NT2/D1 (cell line): ENCODE results near the gene SLIT3.

Experiments
- SUZ12 ChIP-seq: IDR thresholded peaks from 2 replicates; pipeline ENCODE4 v1.6.1; 2011; ENCODE audit not compliant: insufficient read length, insufficient read depth; ENCODE audit errors: extremely low read depth
- ZNF274 ChIP-seq: IDR thresholded peaks from 2 replicates; pipeline ENCODE4 v1.6.1; 2011; ENCODE audit warnings: mild to moderate bottlenecking, low read depth, low read length

DNA sequence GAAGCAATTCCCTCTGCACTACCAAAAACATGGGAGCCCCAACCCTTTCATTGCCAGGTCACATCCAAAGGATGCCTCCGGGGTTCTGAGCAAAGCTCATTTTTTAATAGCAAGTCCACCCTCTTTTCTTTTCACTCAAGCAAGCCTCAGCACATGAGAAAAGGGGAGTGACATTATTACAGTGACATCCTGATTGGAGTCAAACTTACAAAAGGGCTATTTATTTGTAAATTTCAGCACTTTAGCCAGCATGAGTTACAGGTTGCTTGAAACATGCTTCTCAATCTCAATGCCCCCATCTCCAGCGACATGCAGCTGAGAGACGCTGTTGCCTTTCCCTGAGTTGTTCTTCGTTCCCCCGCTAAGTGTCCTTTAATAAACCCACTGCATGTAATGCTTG, 483.3 kb downstream of the SLIT3 start:
- TF ChIP-seq SUZ12, result no peak
- no peak for TF ChIP-seq ZNF274
